ENCODE results near the gene ANKRD66. TPM values are rescaled to one million over a fixed set of nuclear protein-coding genes. Genes with fewer than 3 reads are reported as not detected.
"Not testable (repeated sequence)": the region's sequence is repeated elsewhere in the genome, so short reads cannot be mapped to it uniquely, and the experiment has no call there.

Gene ANKRD66
- total RNA-seq, 2 experiments from 2014 or later, result not detected

DNA sequence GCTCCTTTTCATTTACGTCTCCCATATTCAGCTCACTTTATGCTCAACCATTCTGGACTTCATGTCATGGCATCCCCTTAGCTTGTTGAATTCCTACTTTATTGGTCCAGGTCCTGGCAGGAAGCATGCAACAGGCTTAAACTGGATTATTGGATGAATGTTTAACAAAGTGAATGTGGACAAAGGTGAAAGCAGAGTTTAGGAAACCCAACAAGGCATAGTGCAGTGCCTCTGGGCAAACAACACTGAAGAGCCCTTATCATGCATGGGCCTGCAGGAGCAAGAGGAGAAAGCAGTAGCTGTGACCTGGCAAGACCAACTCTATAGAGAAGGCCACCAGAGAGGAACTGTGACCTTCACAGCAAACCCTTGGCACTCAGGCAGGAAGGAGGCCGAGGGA, 5.3 kb upstream of the ANKRD66 start:
- DNase-seq, result no peak
- Mint-ChIP-seq H3K27ac (no peak overlapping the region), H3K4me1 (no peaks in the 10 kb centered on the region), H3K36me3 (no peaks in the 10 kb centered on the region), H3K9me3 (no peaks in the 10 kb centered on the region), H3K27me3 (peaks cover 18% of the 10 kb centered on the region), H3K4me3 (no peak overlapping the region)
- ATAC-seq (ENCODE audit: low read depth), result no peak
- POLR2A ChIA-PET, result no interaction called here

DNA sequence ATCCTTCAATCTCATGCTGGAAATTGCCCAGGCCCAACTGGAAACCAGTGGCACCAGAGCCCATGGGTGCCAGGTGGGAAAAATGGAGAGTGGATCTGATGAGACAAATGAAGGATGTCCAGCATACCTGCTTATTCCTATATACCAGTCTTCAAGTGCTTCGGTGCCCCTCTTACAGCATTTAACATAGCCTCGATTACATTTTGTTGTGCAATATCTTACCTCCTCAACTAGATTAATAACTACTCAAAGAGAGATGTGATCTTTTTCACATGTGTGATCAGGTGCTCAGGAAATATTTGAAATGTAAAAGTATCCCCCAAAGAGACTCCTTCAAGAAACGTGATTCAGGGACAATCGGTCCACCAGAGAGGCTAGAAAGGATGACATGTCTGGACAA, 4.8 kb upstream of the ANKRD66 start:
- H3K27me3 Mint-ChIP-seq, result peaks cover 16% of the 10 kb centered on the region

DNA sequence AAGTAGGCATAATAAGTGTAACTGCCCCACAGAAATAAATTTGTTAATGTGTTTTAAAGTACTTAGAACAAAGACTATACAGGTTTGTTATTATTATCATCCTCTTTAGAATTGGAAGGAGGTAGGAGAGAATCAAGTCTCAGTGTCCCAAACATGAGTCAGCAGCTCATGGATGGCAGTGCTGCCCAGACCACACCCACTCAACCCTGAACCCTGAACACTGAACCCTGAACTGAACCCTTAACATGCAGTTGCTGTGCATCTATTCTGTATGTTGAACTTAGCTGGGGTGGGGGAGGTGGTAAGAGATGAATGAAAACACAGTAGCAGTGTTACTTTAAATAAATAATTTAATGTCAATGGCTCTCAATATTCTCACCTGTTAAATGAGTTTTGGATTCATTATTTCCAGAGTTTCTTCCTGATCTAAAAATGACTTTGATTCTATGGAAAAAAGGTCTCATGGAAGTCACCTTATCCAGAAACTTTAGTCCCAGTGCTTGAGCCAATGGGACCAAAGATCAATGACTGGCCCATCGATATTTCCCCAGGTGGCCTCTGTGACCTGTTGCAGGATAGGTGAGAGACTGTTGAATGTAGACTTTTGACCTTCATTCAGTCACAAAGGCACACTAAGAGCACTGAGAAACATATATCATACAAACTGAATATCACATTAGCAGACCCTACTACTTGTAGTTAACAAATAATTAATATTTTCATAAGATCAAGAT, 3.1 kb upstream of the ANKRD66 start:
- Mint-ChIP-seq H3K4me1 (no peaks in the 10 kb centered on the region), H3K9me3 (no peaks in the 10 kb centered on the region), H3K4me3 (no peak overlapping the region), H3K27ac (no peak overlapping the region), H3K36me3 (no peaks in the 10 kb centered on the region), H3K27me3 (peaks cover 12% of the 10 kb centered on the region)
- ATAC-seq (ENCODE audit: low read depth) (no peak), DNase-seq (no peak)
- POLR2A ChIA-PET, result no interaction called here

More for the DNA sequence above, 4.8 kb upstream of the ANKRD66 start:
- H3K36me3 Mint-ChIP-seq, result no peaks in the 10 kb centered on the region
- no peak overlapping the region for H3K4me3 Mint-ChIP-seq
- POLR2A ChIA-PET, result no interaction called here
- DNase-seq (no peak), ATAC-seq (ENCODE audit: low read depth) (no peak)
- H3K9me3 Mint-ChIP-seq, result no peaks in the 10 kb centered on the region
- H3K4me1 Mint-ChIP-seq, result no peaks in the 10 kb centered on the region
- H3K27ac Mint-ChIP-seq, result no peak overlapping the region

DNA sequence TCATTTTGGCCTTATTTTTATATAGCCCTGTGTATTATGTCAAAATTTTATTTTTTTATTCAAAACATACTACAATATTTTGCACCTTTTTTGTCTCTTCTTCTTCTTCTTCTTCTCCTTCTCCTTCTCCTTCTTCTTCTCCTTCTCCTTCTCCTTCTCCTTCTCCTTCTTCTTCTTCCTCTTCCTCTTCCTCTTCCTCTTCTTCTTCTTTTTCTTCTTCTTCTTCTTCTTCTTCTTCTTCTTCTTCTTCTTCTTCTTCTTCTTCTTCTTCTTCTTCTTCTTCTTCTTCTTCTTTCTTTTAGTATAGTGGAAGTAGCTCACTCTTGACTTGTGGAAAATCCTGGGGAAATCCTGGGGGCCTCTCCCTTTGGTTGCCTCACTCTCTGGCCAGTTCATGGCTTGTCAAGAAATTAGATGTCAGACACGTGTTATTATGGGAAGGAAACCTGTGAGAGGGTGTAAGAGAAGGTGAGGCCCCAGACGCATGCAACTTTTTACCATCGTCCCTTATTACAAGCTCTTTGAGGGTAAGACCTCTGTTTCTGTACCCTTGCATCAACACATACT, 2.5 kb upstream of the ANKRD66 start:
- H3K4me3 Mint-ChIP-seq; H3K27ac Mint-ChIP-seq; H3K9me3 Mint-ChIP-seq; DNase-seq; H3K36me3 Mint-ChIP-seq; POLR2A ChIA-PET; ATAC-seq (ENCODE audit: low read depth); H3K4me1 Mint-ChIP-seq: not testable (repeated sequence)
- peaks cover 12% of the 10 kb centered on the region for H3K27me3 Mint-ChIP-seq

DNA sequence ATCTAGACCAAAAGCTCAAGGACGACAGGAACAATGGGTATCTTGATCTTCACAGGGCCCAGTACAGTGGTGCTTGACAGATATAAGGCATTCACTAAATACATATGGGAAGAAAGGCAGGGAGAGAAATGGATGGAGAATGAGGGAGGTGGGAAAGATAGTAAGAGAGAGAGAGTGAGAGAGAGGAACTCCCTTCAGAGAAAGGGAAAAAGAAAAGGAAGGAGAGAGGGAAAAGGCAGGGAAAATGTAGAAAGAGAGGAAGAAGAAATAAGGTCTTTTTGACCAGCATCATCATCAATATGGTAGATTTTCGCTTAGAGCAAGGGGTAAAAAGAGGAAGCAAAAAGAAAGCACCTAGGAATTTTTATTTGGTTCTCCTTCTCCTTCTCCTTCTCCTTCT, 760 bp upstream of the ANKRD66 start:
- H3K9me3 Mint-ChIP-seq, result no peaks in the 10 kb centered on the region
- H3K36me3 Mint-ChIP-seq, result no peaks in the 10 kb centered on the region
- no peak for DNase-seq
- H3K27ac Mint-ChIP-seq, result no peak overlapping the region
- H3K27me3 Mint-ChIP-seq, result peaks cover 8% of the 10 kb centered on the region
- H3K4me1 Mint-ChIP-seq, result no peaks in the 10 kb centered on the region
- no peak for ATAC-seq (ENCODE audit: low read depth)
- POLR2A ChIA-PET, result no interaction called here
- H3K4me3 Mint-ChIP-seq, result no peak overlapping the region

DNA sequence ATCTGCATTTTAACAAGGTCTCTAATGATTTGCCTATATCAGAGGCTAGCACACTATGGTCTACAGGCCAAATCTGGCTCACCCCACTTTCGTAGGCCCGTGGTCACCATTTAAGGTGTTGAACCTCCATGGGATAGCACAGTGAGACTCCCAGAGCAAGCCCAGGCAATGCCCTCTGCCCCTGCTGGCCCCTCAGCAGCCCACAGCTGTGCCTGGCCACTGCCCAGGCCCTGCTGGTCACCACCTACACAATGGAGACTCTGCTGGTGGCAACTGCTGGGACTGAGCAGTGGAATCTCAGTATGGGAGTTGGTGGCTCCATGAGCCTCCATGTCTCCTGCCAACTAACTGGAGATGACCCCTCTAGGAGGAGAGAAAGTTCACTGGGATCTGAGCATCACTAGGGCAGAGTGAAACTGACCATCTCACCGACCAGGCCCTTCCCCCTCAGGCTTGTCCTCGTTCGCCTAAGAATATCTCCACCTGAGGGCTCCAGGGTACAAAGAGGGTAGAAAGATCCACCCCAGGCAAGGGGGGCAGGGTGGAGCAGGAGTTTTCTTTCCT, 2.3 kb downstream of the ANKRD66 start:
- H3K36me3 Mint-ChIP-seq, result no peaks in the 10 kb centered on the region
- H3K4me3 Mint-ChIP-seq, result no peak overlapping the region
- H3K4me1 Mint-ChIP-seq, result no peaks in the 10 kb centered on the region
- no peak overlapping the region for H3K27ac Mint-ChIP-seq
- DNase-seq (no peak), ATAC-seq (ENCODE audit: low read depth) (no peak)
- H3K9me3 Mint-ChIP-seq, result no peaks in the 10 kb centered on the region
- peaks cover 13% of the 10 kb centered on the region for H3K27me3 Mint-ChIP-seq
- POLR2A ChIA-PET, result no interaction called here

DNA sequence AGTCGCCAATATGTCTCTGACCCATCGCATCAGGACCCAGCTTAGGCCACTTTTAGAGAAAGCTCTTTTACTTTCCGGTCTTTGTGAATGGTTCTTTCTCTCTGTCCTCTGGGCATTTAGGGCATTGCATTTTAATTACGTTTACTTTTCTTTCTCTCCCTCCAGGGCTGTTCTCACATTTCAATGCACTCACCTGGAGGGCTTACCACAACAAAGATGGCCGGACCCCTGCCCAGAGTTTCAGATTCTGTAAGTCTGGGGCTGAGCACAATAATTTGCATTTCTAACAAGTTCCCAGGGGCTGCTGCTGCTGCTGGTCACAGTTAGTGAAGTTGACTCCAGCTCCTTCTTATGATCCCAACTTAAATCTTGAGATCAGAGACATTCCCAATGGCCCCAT, 3.0 kb downstream of the ANKRD66 start:
- DNase-seq (no peak), ATAC-seq (ENCODE audit: low read depth) (no peak)
- no peaks in the 10 kb centered on the region for H3K9me3 Mint-ChIP-seq
- H3K27me3 Mint-ChIP-seq, result peaks cover 13% of the 10 kb centered on the region
- no peaks in the 10 kb centered on the region for H3K4me1 Mint-ChIP-seq
- H3K27ac Mint-ChIP-seq, result no peak overlapping the region
- no peak overlapping the region for H3K4me3 Mint-ChIP-seq
- POLR2A ChIA-PET, result no interaction called here
- no peaks in the 10 kb centered on the region for H3K36me3 Mint-ChIP-seq

DNA sequence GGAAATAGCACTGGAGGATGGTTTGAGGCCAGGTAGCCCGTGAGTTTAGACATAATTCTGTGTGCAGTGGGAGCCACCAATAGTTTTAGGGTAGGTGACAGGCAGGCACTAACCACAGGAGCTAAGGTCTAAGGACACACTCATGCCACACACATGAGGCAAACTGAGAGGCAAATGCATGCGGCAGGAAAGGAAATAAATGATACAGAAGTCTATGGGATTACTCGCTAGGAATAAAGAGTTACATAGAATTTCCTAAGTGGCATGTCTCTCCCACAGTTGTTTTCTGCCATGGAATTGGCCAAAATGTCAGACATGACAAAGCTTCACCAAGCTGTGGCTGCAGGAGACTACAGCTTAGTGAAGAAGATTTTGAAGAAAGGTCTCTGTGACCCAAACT, 4.9 kb downstream of the ANKRD66 start:
- peaks cover 6% of the 10 kb centered on the region for H3K27me3 Mint-ChIP-seq
- ATAC-seq (ENCODE audit: low read depth), result no peak
- no peaks in the 10 kb centered on the region for H3K9me3 Mint-ChIP-seq
- no peak overlapping the region for H3K27ac Mint-ChIP-seq
- H3K4me3 Mint-ChIP-seq, result no peak overlapping the region
- H3K4me1 Mint-ChIP-seq, result no peaks in the 10 kb centered on the region
- no peaks in the 10 kb centered on the region for H3K36me3 Mint-ChIP-seq
- DNase-seq, result no peak
- POLR2A ChIA-PET, result no interaction called here

DNA sequence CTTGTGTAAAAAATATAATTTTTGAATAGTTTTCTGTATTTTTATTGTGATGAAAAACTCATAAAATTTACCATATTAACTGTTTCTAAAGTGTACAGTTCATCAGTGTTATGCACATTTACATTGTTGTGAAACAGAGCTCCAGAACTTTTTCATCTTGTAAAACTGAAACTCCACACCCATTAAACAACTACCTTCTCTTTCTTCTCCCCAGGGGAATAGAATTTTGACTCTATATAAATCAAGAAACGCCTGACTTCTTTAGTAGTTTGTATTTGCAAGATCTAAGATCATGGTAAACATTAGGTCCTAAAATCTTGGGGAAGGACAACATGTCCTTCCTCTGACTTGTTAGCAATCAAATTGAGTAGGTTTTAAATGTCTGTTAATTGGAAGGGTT, 9.1 kb downstream of the ANKRD66 start:
- POLR2A ChIA-PET, result no interaction called here
- no peak overlapping the region for H3K4me3 Mint-ChIP-seq
- no peak overlapping the region for H3K27ac Mint-ChIP-seq
- H3K36me3 Mint-ChIP-seq, result no peaks in the 10 kb centered on the region
- DNase-seq (no peak), ATAC-seq (ENCODE audit: low read depth) (no peak)
- H3K27me3 Mint-ChIP-seq, result peaks cover 4% of the 10 kb centered on the region
- H3K9me3 Mint-ChIP-seq, result no peaks in the 10 kb centered on the region
- no peaks in the 10 kb centered on the region for H3K4me1 Mint-ChIP-seq

DNA sequence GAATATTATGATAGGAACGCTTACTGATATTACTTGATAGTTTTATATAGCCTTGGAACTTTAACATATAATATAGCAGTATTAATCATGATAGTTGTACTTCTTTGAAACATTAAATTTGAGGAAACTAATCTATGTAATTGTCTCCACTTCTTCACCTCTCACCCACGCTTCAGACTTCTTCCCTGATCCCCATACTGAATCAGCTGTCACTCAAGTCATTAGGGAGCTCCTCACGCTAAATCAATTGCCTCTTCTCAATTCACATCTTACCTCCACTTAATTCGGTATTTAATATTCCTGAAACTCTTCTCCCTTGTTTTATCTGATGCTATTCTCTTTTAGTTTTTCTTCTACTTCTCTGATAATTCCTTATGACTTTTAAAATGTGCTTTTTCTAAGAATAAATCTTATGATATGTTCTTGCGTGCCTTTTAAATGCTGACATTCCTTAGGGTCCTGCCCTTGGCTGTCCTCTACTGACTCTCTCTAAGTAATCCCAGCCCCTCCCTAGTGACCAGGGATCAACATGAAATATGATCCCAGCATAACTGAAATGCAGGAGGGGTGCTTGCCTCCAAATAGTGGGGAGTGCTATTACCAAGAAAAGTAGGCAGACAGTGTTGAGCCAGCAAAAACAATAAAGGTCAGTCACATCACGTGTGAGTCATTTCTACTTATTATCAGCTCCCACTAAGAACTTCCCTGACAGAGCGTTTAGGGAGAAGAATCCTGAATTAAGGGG, 9.9 kb downstream of the ANKRD66 start:
- no peak for ATAC-seq (ENCODE audit: low read depth)
- H3K27ac Mint-ChIP-seq, result no peak overlapping the region
- H3K4me3 Mint-ChIP-seq, result no peak overlapping the region
- H3K4me1 Mint-ChIP-seq, result no peaks in the 10 kb centered on the region
- POLR2A ChIA-PET, result no interaction called here
- no peaks in the 10 kb centered on the region for H3K36me3 Mint-ChIP-seq
- DNase-seq, result no peak
- H3K9me3 Mint-ChIP-seq, result no peaks in the 10 kb centered on the region
- H3K27me3 Mint-ChIP-seq, result peaks cover 2% of the 10 kb centered on the region

DNA sequence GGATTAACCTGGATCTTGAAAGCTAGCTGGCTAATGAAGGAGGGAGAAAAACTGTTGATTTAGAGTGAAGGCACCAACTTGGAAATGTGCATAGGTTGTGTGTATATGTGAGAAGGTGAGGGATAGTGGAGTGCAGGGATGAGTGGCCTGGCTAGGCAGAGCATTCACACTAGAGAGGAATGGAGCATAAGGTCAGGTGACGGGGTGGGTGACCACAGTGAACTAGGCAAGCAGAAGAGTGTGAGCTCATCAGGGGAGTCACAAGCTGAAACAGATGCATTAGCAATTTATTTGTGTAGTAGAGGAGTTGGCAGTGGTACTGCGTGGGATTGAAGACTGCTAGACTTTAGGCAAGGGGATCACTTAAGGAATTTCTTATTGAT, 10.5 kb downstream of the ANKRD66 start:
- POLR2A ChIA-PET, result no interaction called here
- DNase-seq, result no peak
- Mint-ChIP-seq H3K27ac (no peak overlapping the region), H3K4me1 (no peaks in the 10 kb centered on the region), H3K36me3 (no peaks in the 10 kb centered on the region), H3K4me3 (no peak overlapping the region), H3K27me3 (peaks cover 2% of the 10 kb centered on the region), H3K9me3 (no peaks in the 10 kb centered on the region)
- ATAC-seq (ENCODE audit: low read depth), result no peak

DNA sequence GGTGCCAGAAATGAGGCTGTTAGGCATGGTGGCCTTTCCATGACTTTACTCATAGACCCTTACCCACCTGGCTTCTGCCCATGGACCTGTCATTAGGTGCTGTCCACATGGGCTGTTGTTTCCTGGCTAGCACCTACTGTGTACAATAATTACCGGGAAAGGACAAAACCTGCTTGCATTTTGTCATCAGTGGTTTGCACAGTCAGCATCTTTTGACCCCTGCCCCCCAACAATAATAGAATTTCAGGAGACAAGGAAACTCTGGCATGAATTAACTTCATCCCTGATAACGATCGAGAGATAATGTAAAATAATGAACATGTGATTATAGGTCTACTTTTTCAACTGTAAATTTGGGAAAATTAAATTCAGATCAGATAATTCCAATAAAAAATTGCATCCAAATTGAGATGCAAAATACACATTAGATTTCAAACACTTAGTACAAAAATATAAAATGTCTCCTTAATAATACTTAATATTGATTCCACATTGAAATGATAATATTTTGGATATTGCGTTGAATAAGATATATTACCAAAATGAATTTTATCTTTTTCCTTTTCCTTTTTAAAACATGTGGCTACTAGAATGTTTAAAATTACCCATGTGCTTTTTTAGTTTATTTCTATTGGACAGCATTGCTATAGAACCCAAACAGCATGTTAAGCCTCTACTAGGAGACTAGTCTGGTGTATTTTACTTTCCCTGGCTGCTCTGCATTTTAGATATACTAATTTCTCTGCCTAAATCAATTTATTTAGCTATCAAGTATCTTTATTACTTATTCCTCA, 12.4 kb downstream of the ANKRD66 start:
- Mint-ChIP-seq H3K4me3 (no peak overlapping the region), H3K9me3 (no peaks in the 10 kb centered on the region), H3K4me1 (no peaks in the 10 kb centered on the region), H3K36me3 (no peaks in the 10 kb centered on the region), H3K27me3 (no peaks in the 10 kb centered on the region), H3K27ac (no peak overlapping the region)
- ATAC-seq (ENCODE audit: low read depth) (no peak), DNase-seq (no peak)
- POLR2A ChIA-PET, result no interaction called here

DNA sequence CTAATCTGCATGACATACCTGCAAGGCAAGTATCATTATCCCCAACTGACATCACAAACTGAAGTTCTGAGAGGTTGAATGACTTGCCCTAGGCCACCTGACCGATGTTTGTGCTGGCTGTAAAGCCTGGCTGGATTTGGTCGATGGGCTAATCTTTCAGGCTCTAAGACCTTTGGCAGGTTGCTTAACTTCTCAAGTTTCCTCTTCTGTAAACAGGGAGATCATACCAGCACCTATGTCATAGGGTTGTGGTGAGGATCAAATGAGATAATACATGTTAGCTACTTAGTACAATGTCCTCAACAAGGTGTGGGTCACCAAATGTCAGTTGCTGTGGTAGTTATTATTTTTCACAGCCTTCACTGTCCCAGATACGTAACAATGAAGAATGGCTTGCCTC, 14.2 kb downstream of the ANKRD66 start:
- ATAC-seq (ENCODE audit: low read depth) (no peak), DNase-seq (no peak)
- Mint-ChIP-seq H3K27me3 (no peaks in the 10 kb centered on the region), H3K27ac (no peak overlapping the region), H3K9me3 (no peaks in the 10 kb centered on the region), H3K36me3 (no peaks in the 10 kb centered on the region), H3K4me3 (no peak overlapping the region), H3K4me1 (no peaks in the 10 kb centered on the region)
- POLR2A ChIA-PET, result no interaction called here

Data from activated naive CD8-positive, alpha-beta T cell treated with anti-CD3 and anti-CD28 coated beads, Interleukin-2, amount 10 ng/mL, durations not matched to agents 7 days and 5 days (primary cell).